Glomerular endothelial cell (primary cell): ENCODE results near the gene SCAPER. TPM values are rescaled to one million over a fixed set of nuclear protein-coding genes. Genes with fewer than 3 reads are reported as not detected.
"Not testable (repeated sequence)": the region's sequence is repeated elsewhere in the genome, so short reads cannot be mapped to it uniquely, and the experiment has no call there.

ENCODE experiments used
- DNase-seq: peaks from one replicate; pipeline ENCODE4 v3.0.0-alpha.2; 2011; ENCODE audit warnings: low read depth, low spot score; ENCODE audit errors: extremely low read depth
- total RNA-seq: library from RNA; depleted of rRNA; stranded (reverse); fragments of >200 nt; gene quantifications from 2 replicates; pipeline ENCODE4 v1.2.3, GENCODE V29; 2015

The SCAPER gene
- total RNA-seq, 1 donor from 2014 or later = 13.8 TPM

GRCh38 chr15:76795217-76795616, 109.9 kb downstream of the SCAPER start:
- DNase-seq = no peak

- no peak for DNase-seq
Measured at GRCh38 chr15:76793162-76793561, 112.0 kb downstream of the SCAPER start.

- DNase-seq = no peak
Measured at GRCh38 chr15:76791511-76791910, 113.6 kb downstream of the SCAPER start.

GRCh38 chr15:76787273-76787672, 117.9 kb downstream of the SCAPER start:
- DNase-seq = no peak

GRCh38 chr15:76776969-76777368, 128.2 kb downstream of the SCAPER start:
- DNase-seq = no peak

GRCh38 chr15:76776480-76776879, 128.7 kb downstream of the SCAPER start:
- no peak for DNase-seq

GRCh38 chr15:76773234-76773633, 131.9 kb downstream of the SCAPER start:
- no peak for DNase-seq

- DNase-seq = no peak
Measured at GRCh38 chr15:76772776-76773175, 132.4 kb downstream of the SCAPER start.

GRCh38 chr15:76764004-76764403, 141.1 kb downstream of the SCAPER start:
- DNase-seq = no peak

- DNase-seq = no peak
Measured at GRCh38 chr15:76763554-76763953, 141.6 kb downstream of the SCAPER start.

GRCh38 chr15:76756381-76756780, 148.8 kb downstream of the SCAPER start:
- DNase-seq = no peak

- DNase-seq = no peak
Measured at GRCh38 chr15:76753771-76754170, 151.4 kb downstream of the SCAPER start.

GRCh38 chr15:76753131-76753530, 152.0 kb downstream of the SCAPER start:
- DNase-seq = no peak

- DNase-seq = no peak
Measured at GRCh38 chr15:76752549-76752948, 152.6 kb downstream of the SCAPER start.

- DNase-seq = no peak
Measured at GRCh38 chr15:76737573-76737972, 167.6 kb downstream of the SCAPER start.

GRCh38 chr15:76732321-76732720, 172.8 kb downstream of the SCAPER start:
- DNase-seq = not testable (repeated sequence)

GRCh38 chr15:76730262-76730661, 174.9 kb downstream of the SCAPER start:
- DNase-seq = no peak

GRCh38 chr15:76718863-76719262, 186.3 kb downstream of the SCAPER start:
- DNase-seq = no peak

GRCh38 chr15:76714950-76715349, 190.2 kb downstream of the SCAPER start:
- DNase-seq = no peak

GRCh38 chr15:76711351-76711827, 193.8 kb downstream of the SCAPER start:
- DNase-seq = no peak

GRCh38 chr15:76704032-76704431, 201.1 kb downstream of the SCAPER start:
- not testable (repeated sequence) for DNase-seq

GRCh38 chr15:76696840-76697239, 208.3 kb downstream of the SCAPER start:
- DNase-seq = no peak

GRCh38 chr15:76692546-76692945, 212.6 kb downstream of the SCAPER start:
- DNase-seq = not testable (repeated sequence)
